NB4 (cell line): ENCODE data around the gene ZNF276.
"Not testable (repeated sequence)": the region's sequence is repeated elsewhere in the genome, so short reads cannot be mapped to it uniquely, and the experiment has no call there.

Source experiments
- DNase-seq: peaks from one replicate; pipeline ENCODE4 v3.0.0; 2010; ENCODE audit warnings: low read depth
- H3K4me3 ChIP-seq: one replicate; pipeline ENCODE4 v1.5.1; 2011; ENCODE audit warnings: mild to moderate bottlenecking, low read depth, low read length, moderate library complexity
- CTCF ChIP-seq: IDR thresholded peaks from one replicate; pipeline ENCODE4 v1.5.1; 2012; ENCODE audit warnings: low read depth, low read length
- MYC ChIP-seq: IDR thresholded peaks from 2 replicates; pipeline ENCODE4 v1.6.1; 2011; ENCODE audit warnings: low read depth, low read length
- POLR2A ChIP-seq: IDR thresholded peaks from 2 replicates; pipeline ENCODE4 v1.6.1; 2011; ENCODE audit warnings: mild to moderate bottlenecking; ENCODE audit not compliant: insufficient read length; ENCODE audit errors: extremely low read depth
- TF ChIP-seq, protein P1 (sequence below): IDR thresholded peaks from 2 replicates; pipeline ENCODE4 v1.6.1; 2011; ENCODE audit warnings: low read depth, low read length

ZNF276 gene

GRCh38 chr16:89691986-89692569 is 29.3 kb upstream of the ZNF276 start:
- no peak for DNase-seq

GRCh38 chr16:89693289-89693731 is 28.0 kb upstream of the ZNF276 start:
- TF ChIP-seq, protein P1, sequence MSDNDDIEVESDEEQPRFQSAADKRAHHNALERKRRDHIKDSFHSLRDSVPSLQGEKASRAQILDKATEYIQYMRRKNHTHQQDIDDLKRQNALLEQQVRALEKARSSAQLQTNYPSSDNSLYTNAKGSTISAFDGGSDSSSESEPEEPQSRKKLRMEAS: no peak
- TF ChIP-seq CTCF (no peak), MYC (no peak), POLR2A (no peak)
- DNase-seq: no peak
- H3K4me3 ChIP-seq: no peak overlapping the region

More at GRCh38 chr16:89691986-89692569, 29.3 kb upstream of the ZNF276 start:
- H3K4me3 ChIP-seq: no peak overlapping the region
- TF ChIP-seq, protein P1: no peak
- TF ChIP-seq POLR2A (no peak), MYC (no peak), CTCF (no peak)

DNA sequence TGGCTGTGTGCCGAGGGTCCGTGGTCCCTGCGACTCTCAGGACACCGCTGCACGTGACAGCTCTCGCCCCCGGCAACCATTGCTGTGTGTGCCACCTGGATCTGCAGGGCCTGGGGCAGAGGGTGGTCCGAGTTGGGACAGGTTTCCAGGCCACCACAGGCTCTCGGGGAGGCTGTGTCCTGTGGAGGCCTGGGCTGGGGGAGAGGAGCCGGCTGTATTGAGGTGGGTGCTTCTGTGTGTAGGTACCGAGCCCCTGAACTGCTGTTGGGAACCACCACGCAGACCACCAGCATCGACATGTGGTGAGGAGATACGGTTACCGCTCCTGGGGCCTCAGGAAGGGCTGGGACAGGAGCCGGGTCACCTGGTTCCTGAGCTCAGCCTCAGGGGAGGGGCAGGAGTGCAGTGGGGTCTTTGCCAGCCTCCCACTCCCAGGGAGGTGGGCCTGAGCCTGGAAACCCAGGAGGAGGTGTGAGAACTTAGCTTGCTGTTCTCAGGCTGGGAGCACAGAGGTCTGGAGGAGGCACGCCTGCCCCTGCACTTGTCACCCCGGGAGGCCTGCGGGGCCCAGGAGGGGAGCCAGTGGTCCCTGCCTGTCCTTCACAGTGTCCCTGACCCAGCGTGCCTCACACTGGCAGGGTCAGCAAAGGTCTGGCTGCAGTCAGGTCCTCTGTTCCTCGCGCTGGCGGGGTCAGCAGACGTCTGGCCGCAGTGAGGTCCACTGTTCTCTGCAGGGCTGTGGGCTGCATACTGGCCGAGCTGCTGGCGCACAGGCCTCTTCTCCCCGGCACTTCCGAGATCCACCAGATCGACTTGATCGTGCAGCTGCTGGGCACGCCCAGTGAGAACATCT is 27.2 kb upstream of the ZNF276 start:
- no peak for DNase-seq
- no peak overlapping the region for H3K4me3 ChIP-seq
- TF ChIP-seq POLR2A (no peak), MYC (no peak), CTCF (no peak)
- TF ChIP-seq, protein P1: no peak

DNA sequence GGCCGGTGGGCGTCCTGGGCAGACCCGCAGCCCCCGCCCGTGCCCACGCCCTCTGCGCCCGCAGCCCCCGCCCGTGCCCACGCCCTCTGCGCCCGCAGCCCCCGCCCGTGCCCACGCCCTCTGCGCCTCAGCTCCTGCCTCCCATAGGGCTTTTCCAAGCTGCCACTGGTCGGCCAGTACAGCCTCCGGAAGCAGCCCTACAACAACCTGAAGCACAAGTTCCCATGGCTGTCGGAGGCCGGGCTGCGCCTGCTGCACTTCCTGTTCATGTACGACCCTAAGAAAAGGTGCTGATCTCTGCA is 26.6 kb upstream of the ZNF276 start:
- H3K4me3 ChIP-seq, DNase-seq: not testable (repeated sequence)

DNA sequence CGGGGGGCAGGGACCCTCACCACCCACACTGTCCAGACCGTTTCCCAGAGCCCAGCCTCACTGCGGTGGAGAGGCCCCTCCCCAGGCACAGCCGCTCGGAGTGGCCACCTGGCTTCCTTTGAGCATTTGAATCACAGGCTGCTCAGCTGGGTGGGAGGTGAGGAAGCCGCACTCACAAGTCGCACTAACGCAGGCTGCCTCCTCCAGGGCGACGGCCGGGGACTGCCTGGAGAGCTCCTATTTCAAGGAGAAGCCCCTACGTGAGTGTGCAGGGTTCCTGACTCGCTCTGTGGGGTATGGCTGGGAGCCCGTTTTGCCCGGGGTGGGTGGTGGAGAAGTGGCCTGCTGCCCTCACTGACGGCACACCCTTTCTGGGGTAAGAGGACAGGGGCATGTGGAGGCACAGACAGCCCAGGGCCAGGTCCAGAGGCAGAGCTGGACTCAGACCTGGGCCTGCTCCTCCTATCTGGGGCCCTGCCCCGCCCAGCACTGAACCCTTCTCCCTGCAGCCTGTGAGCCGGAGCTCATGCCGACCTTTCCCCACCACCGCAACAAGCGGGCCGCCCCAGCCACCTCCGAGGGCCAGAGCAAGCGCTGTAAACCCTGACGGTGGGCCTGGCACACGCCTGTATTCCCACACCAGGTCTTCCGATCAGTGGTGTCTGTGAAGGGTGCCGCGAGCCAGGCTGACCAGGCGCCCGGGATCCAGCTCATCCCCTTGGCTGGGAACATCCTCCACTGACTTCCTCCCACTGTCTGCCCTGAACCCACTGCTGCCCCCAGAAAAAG is 26.1 kb upstream of the ZNF276 start:
- H3K4me3 ChIP-seq: no peak overlapping the region
- no peak for DNase-seq
- TF ChIP-seq, protein P1: no peak
- TF ChIP-seq MYC (no peak), CTCF (no peak), POLR2A (no peak)
